EH (cell line): ENCODE measurements around the gene GET4.
"Not testable (repeated sequence)": the region's sequence is repeated elsewhere in the genome, so short reads cannot be mapped to it uniquely, and the experiment has no call there.

Source experiments
- DNase-seq: peaks from one replicate; pipeline ENCODE4 v3.0.0-alpha.2; 2015; ENCODE audit warnings: low read depth

GET4 gene

DNA sequence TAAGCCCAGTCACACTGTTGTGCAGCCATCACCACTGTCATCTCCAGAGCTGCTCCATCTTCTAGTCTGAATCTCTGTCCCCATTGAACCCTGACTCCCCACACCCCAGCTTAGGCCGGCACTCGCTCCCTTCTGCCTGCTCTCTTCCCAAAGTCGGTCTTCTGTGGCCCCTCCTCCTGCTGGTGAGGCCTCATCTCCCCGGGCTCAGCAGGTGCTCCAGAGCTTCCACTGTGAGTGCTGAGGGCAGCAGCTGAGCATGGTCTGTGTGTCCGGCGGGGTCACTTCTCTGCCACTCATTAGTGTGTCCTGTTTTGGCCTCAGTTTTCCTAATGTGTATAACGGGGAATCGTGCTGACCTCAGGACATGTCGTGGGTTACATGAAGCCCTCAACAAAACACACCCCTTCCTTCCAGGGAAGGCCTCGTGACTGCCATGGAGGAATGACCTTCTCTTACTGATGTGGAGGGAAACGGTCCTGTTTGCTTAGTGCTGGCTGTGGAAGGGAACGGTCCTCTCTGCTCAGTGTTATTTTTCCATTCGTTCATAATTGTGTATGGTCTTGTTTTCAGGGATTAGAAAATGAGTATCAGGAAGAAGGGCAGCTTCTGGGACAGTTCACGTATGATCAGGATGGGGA is 4.3 kb upstream of the GET4 start:
- DNase-seq = no peak

GRCh38 chr7:872685-873084 is 3.7 kb upstream of the GET4 start:
- not testable (repeated sequence) for DNase-seq

- peak; percentile 84 for DNase-seq
These were observed 2.9 kb upstream of the GET4 start for GRCh38 chr7:873367-874002.

DNA sequence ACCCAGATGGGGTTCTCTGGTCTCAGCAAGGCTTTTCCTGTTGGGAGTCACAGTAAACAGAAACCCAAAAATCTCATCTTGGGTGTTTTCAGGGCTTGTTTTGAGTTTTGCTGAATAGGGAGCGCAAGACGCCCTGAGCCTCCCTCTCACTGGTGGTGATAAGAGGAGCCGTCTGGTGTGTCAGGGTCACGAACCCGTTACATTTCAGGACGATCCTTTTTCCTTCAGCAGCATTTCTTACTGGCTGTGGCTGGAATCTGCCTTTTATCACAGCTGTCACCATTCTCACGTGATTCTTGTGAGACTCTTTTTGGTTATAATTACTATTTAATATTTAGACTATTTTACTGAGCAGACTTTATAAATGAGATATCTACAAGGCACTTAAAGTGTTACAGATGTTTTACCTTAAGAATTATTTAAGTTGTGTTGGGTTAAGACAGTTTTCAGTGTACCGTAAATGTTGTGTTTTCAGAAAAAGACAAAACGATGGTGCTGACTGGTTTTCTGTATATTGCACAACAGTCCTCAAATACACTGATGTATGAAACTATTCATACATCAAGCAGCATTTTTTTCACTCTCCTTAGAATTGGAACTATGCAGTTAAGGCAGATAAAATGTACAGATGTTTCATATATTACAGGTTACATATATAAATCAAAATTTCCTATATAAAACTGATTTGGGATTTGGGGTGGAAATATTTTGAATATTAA is 2.2 kb upstream of the GET4 start:
- DNase-seq = no peak

DNA sequence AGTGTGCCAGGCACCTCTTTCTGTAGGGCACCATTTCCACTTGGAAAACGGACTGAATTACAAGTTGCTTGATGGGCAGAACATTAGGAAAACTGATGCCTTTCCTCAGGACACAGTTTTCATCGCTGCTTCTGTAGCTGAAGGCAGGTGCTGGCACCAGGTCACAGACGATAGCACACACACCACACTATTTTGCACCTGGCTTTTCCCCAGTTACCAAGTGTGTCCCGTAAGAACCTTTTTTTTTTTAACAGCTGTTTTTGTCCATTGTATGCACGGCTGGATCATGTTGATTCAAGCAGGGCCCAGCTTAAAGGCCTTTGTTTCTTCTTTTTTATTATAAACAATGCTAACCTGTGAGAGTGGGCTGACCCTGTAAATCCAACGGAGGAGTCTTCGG is 1.3 kb upstream of the GET4 start:
- DNase-seq = no peak

DNA sequence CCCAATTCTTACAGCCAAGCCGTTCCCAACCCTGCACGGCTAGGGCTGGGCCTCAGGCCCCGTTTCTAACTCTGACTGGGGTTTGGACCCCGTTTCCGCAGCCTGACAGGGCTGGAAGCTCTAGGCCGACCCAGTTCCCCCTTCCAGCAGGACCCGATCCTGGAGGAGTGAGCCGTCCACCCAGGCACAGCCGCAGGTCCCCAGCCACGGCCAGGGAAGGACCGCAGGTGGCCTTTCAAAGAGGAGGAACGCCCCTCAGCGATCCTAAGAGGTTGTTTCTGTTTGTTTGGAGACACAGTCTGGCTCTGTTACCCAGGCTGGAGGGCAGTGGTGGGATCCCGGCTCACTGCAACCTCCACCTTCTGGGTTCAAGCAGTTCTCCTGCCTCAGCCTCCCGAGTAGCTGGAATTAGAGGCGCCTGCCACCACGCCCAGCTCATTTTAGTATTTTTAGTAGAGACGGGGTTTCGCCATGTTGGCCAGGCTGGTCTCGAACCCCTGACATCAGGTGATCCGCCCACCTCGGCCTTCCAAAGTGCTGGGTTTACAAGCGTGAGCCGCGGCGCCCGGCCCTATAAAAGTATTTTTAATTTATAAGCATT is 778 bp upstream of the GET4 start:
- no peak for DNase-seq

DNA sequence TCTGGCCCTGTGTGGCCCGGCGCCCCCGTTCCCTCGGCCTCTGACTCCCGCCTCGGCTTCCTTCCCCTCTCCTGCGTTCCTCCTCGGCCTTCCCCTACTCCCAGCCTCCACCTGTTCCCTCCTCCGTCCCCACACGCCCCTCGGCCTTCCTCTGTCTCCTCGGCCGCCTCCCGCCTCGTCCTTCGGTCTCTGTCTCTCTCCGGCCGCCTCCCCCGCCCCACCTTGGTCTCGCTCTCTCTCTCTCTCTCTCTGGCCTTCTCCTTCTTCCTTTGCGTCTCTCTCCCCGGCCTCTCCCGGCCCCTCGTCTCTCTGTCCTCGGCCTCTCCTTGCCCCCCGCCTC is 588 bp downstream of the GET4 start:
- DNase-seq = peak; percentile 43

DNA sequence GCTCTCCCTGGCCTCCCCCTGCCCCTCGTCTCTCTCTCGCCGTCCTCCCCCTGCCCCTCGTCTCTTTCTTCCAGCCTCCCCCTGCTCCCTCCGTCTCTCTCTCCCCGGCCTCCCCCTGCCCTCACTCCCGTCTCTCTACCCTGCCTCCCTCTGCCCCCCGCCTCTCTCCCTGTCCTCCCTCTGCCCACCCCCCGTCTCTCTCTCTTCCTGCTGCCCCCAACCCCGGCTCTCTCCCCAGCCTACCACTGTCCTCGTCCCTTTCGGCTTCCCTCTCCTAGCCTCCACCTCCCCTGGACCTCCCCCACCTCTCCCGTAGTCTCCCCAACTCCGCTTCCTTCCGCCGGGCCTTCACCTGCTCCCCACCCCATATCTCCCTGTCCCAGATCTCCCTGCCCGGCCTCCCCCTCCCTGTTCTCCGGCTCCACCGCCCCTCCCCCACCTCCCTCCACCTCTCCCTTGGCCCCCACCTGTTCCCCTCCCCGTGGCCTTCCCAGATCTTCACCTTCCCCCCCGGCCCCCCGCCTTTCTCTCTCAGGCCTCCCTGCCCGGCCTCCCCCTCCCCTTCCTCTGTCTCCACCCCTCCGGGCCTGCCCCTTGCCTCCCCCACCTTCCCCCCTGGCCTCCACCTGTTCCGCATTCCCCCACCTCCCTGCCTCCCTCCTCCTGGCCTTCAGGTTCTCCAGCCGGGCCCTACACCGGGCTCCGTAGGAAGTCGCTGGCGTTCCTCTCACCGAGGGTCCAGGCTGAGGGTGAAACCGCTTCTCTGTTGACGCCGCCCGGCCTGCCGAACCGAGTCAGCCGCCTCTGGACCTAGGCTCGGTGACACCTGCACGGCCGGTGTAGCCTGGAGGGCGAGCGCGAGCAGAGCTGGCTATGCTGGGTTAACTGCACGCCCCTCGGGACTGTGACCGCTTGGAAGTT is 1.2 kb downstream of the GET4 start:
- no peak for DNase-seq

DNA sequence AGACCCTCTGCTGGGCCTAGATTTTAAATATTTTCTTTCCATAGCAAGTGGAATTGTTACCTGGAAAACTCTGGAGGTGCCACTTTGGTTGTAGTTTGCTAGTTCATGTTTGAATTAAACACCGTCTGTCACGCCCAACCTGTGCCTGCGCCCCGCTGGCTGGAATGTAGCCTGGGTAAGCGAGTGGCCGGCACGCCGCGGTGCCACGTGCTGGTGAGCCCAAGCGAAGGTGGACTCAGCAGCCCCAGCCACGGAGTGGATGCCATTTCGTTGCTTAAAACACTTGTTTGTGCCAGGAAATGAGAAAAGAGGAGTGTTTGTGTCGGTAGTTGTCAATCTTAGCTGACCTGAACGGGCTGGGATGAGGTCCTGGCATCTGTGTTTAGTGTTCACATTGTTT is 2.7 kb downstream of the GET4 start:
- no peak for DNase-seq

DNA sequence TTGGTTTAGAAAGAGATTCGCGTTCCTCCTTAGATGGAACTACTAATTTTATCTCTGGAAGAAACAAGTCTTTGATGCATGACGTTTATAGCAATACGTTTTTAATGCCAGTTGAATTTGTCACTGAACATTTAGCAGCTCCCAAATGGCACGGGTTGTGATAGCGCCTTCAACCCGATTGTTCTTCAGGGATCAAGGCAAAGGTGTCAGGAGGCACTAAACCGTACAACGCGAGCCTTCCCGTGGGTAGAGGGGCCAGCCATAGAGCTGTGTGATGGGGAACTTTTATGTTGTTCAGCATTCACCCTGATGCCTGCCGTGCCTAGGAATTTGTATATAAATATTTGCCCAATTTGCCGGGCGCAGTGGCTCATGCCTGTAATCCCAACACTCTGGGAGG is 3.4 kb downstream of the GET4 start:
- DNase-seq = no peak

DNA sequence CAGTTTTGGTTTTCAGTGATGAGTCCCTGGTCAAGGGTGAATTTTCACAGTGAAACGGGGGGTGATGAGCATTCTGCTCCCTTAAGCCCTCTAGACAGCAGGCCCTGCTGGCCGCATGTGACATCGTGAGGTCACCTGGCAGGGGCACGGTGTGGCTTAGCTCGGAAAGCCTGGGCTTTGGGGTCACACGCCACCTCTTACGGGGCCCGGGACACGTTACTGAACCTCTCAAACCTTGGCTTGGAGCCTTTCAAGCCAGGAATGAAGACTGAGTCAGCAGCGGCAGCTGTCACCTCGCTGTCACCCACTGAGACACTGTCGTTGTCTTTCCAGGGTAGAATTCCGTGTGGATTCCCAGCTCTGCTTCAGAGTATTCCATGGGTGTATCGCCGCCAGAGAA is 4.1 kb downstream of the GET4 start:
- no peak for DNase-seq

- no peak for DNase-seq
These were observed 5.3 kb downstream of the GET4 start for GRCh38 chr7:881441-882234.

DNA sequence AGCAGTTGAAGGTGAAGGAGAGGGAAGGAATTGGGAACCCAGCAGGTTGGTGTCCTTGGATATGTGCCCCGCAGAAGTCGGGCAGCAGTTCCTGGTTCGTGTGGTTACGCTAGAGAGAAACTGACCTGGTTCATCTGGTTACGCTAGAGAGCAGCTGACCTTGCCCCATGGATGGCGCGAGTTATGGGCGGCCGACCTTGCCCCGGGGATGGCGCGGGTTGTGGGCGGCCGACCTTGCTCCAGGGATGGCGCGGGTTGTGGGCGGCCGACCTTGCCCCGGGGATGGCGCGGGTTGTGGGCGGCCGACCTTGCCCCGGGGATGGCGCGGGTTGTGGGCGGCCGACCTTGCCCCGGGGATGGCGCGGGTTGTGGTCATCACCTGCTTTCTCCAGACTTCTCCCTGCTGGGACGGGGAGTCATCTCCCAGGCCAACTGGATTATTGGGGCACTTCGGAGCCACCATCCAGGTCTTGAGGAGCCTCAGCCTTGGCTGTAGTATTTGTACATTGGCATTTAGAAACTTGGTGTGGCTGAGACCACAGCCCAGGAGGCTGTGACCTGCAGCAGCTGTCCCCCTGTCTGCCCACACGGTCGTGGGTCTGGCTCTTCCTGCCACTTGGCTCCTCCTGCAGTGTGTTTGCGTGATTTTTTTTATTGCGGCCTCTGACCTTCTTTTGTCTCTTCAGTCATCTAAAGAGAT is 6.1 kb downstream of the GET4 start:
- DNase-seq = no peak

DNA sequence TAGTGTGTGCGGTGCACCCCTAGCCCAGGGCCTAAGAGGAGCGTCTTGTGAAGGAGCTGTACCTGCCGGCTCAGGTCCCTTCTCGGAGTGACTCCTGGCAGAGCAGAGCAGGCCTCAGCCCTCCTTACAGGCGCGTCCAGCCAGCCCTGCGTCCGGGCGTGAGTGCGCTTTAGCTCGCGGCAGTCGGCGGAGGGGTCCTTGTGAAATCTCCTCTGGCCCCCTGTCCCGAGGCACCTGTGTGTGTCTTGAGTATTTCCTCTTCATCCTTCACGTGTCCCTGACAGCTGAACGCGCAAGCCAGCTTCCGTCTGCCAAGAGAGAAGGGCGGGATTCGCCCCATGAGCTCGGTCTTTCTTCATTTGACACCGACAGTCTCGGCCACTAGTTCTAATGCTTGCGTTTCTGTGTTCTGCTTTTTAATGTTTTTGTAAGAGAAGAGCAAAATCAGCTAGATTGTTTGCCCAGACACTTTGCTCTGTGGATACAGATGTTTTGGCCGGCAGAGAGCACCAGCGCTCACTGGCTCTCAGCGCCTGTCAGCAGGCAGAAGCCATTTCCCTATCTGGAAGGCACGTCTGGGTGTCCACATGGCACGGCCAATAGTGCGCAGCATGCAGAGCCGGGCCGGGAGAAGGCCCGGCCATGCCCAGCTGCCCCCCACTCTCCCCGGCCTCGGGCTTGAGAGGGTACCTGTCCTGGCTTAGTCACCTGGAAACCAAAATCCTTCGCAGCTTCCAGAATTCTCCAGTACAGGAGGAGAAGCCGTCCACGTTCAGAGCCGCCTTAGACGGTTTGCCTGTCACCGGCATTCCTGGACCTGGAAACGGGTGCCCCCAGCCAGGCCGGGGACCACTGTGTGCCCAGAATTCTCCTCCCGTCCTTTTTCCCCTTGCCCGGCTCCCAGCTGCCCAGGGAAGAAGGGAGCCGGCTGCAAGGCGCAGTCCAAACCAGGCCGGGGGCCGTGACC is 7.0 kb downstream of the GET4 start:
- no peak for DNase-seq

DNA sequence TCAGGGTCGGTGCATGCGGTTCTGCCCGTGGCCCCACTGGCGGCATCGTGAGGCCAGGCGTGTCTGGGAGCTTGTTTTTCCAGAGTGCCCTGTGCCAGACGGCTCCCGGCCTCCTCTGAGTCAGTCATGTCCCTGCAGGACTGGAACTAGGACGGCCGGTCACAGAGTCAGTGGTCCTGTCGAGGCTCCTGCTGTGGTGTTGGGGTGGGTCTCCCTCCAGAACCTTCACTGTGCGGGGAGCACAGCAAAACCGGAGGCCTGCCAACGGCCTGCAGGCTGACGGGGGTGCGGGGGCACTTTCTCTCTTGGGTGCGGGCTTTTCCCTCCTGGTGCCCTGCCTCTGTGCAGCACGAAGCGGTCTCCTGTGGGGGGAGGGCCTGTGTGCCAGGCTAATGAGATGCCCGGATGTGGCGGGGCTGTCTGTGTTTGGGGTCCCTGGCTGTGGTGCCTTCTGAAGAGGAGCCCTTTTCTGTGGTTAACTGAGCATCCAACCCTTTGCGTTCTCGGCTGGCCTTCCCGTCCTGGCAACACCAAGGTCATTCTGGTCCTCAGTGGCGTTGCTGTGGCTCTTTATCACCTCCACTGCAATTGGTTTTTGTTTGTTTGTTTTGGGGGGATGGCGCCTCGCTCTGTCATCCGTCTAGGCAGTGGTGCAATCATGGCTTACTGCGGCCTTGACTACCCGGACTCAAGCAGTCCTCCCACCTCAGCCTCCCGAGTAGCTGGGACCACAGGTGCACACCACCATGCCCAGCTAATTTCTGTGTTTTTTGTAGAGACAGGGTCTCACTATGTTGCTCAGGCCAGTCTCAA is 8.0 kb downstream of the GET4 start:
- no peak for DNase-seq

- no peak for DNase-seq
These were observed 9.0 kb downstream of the GET4 start for GRCh38 chr7:885261-885892.

- no peak for DNase-seq
These were observed 9.7 kb downstream of the GET4 start for GRCh38 chr7:885893-886625.
